K562 (cell line): Measurements from ENCODE around the gene OR5AC2. TPM values are rescaled to one million over a fixed set of nuclear protein-coding genes. Genes with fewer than 3 reads are reported as not detected.

ENCODE experiments used
- ATAC-seq: fragments of 200-7000 bp; cut with Tn5 transposase; 3 replicates; pipeline ENCODE4 v1.9.1; 2020; ENCODE audit warnings: moderate library complexity
- BruUV-seq: library from RNA; stranded (reverse); fragments of 400-500 nt; replicated peaks from 2 replicates; lab custom pipeline; 2021; lab: Mats Ljungman, UMichigan
- CTCF ChIA-PET: fragments of 300-600 bp; formaldehyde crosslinking; extraction: SDS; loops from one replicate; lab custom pipeline; 2021; ENCODE audit warnings: low intra/inter-chr PET ratio; lab: Yijun Ruan, JAX
- POLR2A ChIA-PET: fragments of 300-600, 350-650 bp; sonication (Branson Sonifier 250); formaldehyde crosslinking; extraction: SDS; loops from one replicate; lab custom pipeline; 2021; ENCODE audit warnings: antibody characterized with exemption, inconsistent platforms; lab: Yijun Ruan, JAX
- DNase-seq, 4 experiments: peaks; one replicate each; pipeline versions ENCODE4 v3.0.0 to v3.0.0-alpha.2; 2011 to 2018; ENCODE audit warnings: low spot score in 3 of 4, mixed read lengths in 3 of 4; ENCODE audit errors: extremely low read depth in 1 of 4
- FAIRE-seq: peaks from 2 replicates; lab custom pipeline; 2011; peaks lifted over from hg19 to GRCh38; lab: Jason Lieb, UNC
- H2AFZ ChIP-seq: 2 replicates; pipeline ENCODE4 v1.6.0; 2011; ENCODE audit warnings: low read depth, low read length, control low read depth, inconsistent platforms
- H3K27ac ChIP-seq: fragments of 200-600 bp; 3 replicates; pipeline ENCODE4 v1.8.0; 2011; ENCODE audit warnings: low read depth, mild to moderate bottlenecking, control low read depth, inconsistent platforms, low read length, moderate library complexity, mixed read lengths; ENCODE audit errors: extremely low read depth
- H3K27me3 ChIP-seq, 2 experiments: fragments of 300-600 bp in 1 of 2; 2 replicates in 1 of 2; 3 replicates in 1 of 2; pipeline versions ENCODE4 v1.6.0 to v1.8.0; 2011; ENCODE audit warnings: inconsistent platforms in 2 of 2, low read length in 2 of 2, mild to moderate bottlenecking in 1 of 2, mixed read lengths in 1 of 2, moderate library complexity in 1 of 2; ENCODE audit not compliant: control insufficient read depth in 2 of 2, insufficient read depth in 2 of 2
- H3K36me3 ChIP-seq: fragments of 300-600 bp; 3 replicates; pipeline ENCODE4 v1.8.0; 2011; ENCODE audit warnings: mild to moderate bottlenecking, low read length, inconsistent platforms; ENCODE audit not compliant: control insufficient read depth, insufficient read depth
- H3K4me1 ChIP-seq, 2 experiments: fragments of 200-600 bp in 1 of 2; replicated peaks in 1 of 2; 2 replicates in 1 of 2; 3 replicates in 1 of 2; pipeline versions ENCODE4 v1.5.1 to v1.8.0; 2011; ENCODE audit warnings: inconsistent platforms in 2 of 2, low read length in 2 of 2, mild to moderate bottlenecking in 1 of 2, mixed read lengths in 1 of 2, moderate library complexity in 1 of 2; ENCODE audit not compliant: control insufficient read depth in 2 of 2, insufficient read depth in 2 of 2
- H3K4me2 ChIP-seq: 2 replicates; pipeline ENCODE4 v1.6.1; 2011; ENCODE audit warnings: low read length, control low read depth, inconsistent platforms, mixed read lengths; ENCODE audit not compliant: insufficient read depth
- H3K4me3 ChIP-seq: fragments of 200-600 bp; sonication (generic), shearing (Covaris generic); 2 replicates; pipeline ENCODE4 v1.5.1; 2016; ENCODE audit warnings: control low read depth, inconsistent platforms
- H3K79me2 ChIP-seq: fragments of 200-600 bp; 3 replicates; pipeline ENCODE4 v1.8.0; 2011; ENCODE audit warnings: low read length, inconsistent platforms; ENCODE audit not compliant: control insufficient read depth, insufficient read depth
- H3K9ac ChIP-seq, 2 experiments: 2 replicates each; pipeline versions ENCODE4 v1.6.0 to v1.6.1; 2011; ENCODE audit warnings: low read depth in 2 of 2, low read length in 2 of 2, control low read depth in 1 of 2, inconsistent platforms in 1 of 2, mild to moderate bottlenecking in 1 of 2, mixed read lengths in 1 of 2; ENCODE audit not compliant: insufficient read depth in 1 of 2
- H3K9me1 ChIP-seq: one replicate; pipeline ENCODE4 v1.6.0; 2011; ENCODE audit warnings: inconsistent platforms, mild to moderate bottlenecking, low read length, moderate library complexity; ENCODE audit not compliant: control insufficient read depth, insufficient read depth
- H3K9me3 ChIP-seq: replicated peaks from 2 replicates; pipeline ENCODE4 v1.5.1; 2011; ENCODE audit warnings: low read depth, low read length, inconsistent platforms; ENCODE audit not compliant: control insufficient read depth, insufficient read depth
- H4K20me1 ChIP-seq: replicated peaks from 2 replicates; pipeline ENCODE4 v1.6.1; 2011; ENCODE audit warnings: low read length, inconsistent platforms, mixed read lengths; ENCODE audit not compliant: control insufficient read depth, insufficient read depth
- GABPB2 ChIP-seq: fragments of 250-450 bp; sonication (Bioruptor Pico); conservative IDR thresholded peaks from 2 replicates; pipeline ENCODE4 v1.5.1; 2021; ENCODE audit warnings: mild to moderate bottlenecking
- RBM15 ChIP-seq: fragments of 200-400 bp; formaldehyde crosslinking; IDR thresholded peaks from 2 replicates; pipeline ENCODE4 v1.6.1; 2018; ENCODE audit warnings: mild to moderate bottlenecking, low read length, moderate library complexity; ENCODE audit not compliant: insufficient read depth
- RBM25 ChIP-seq: fragments of 200-400 bp; formaldehyde crosslinking; IDR thresholded peaks from 2 replicates; pipeline ENCODE4 v1.6.1; 2018; ENCODE audit warnings: low read length, low read depth, moderate library complexity; ENCODE audit not compliant: severe bottlenecking
- SPI1 ChIP-seq: IDR thresholded peaks from 2 replicates; pipeline ENCODE4 v1.6.1; 2011; ENCODE audit warnings: low read depth, low read length, control low read depth, borderline replicate concordance
- WGBS: fragments of 100-300 bp; shearing (Covaris generic); methylation state at CpG from one replicate; pipeline ENCODE4 v1.1.6; 2016; ENCODE audit warnings: low coverage, mixed read lengths; ENCODE audit not compliant: insufficient coverage; ENCODE audit errors: missing lambda C conversion rate; 5-methylcytosine and 5-hydroxymethylcytosine counted together
- in situ Hi-C: fragments of 300-500 bp; cut with MboI; formaldehyde crosslinking; loops from 4 replicates; pipeline ENCODE4 v1.15.0; 2018; ENCODE audit warnings: inconsistent platforms, mixed read lengths
- intact Hi-C: fragments of 100-400 bp; cut with micrococcal nuclease; formaldehyde crosslinking; loops from 2 replicates; pipeline ENCODE4 v1.14.2; 2022
- polyA plus RNA-seq, 8 experiments: library from polyadenylated mRNA; depleted of rRNA in 4 of 8; stranded (reverse) in 5 of 8; unstranded in 3 of 8; fragments of >200 nt; fragmentation: Nextera tagmentation in 2 of 8; fragmentation: Illumina TruSeq in 1 of 8; extraction: Ambion mirVana in 2 of 8; extraction: Trizol in 1 of 8; gene quantifications; 2 replicates each; pipeline versions ENCODE4 v1.2.1 to v1.2.3, GENCODE V29; 2011 to 2014; ENCODE audit warnings: inconsistent platforms in 1 of 8, missing spikeins in 1 of 8
- total RNA-seq, 7 experiments: library from RNA; depleted of rRNA in 6 of 7; stranded (reverse); fragments of >200 nt in 6 of 7; fragmentation: Illumina TruSeq in 2 of 7; extraction: Trizol in 2 of 7; gene quantifications; 2 replicates each; pipeline versions ENCODE4 v1.2.1 to v1.2.3, GENCODE V29; 2011 to 2021; ENCODE audit warnings: low replicate concordance in 1 of 7
- TF ChIP-seq, protein P1 (sequence below), 2 experiments: fragments of 150-350 bp in 1 of 2; IDR thresholded peaks; 2 replicates each; pipeline ENCODE4 v1.6.1; 2012 to 2016; ENCODE audit warnings: low read depth in 2 of 2, low read length in 2 of 2, mild to moderate bottlenecking in 1 of 2, moderate library complexity in 1 of 2

The OR5AC2 gene
- total and polyA plus RNA-seq, 9 of the 15 experiments (the other 6 are each of a cell fraction or from before 2014, with no cell fraction given): not detected

DNA sequence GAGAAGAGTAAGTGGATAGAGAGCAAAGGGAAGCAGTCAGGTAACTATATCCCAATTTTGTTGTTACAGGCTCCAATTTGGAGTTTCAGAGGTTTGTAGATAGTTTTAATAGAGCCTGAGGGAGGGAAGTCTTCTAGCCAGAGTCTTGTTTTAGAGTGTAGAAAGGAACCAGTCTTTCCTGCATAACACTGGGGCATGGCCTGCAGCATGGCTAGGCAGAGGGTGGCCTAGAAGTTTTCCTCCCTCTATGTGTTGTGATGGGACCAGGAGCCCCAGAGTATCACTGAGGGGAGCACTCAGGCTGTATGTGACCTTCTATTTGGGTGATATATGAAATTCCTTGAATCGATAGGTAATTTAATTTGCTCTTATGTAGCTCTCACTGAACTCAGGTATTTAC, 29.3 kb upstream of the OR5AC2 start (continued):
- no peak for TF ChIP-seq RBM25
- TF ChIP-seq RBM15: no peak
- TF ChIP-seq GABPB2 (CRISPR knock-in tag): no peak

DNA sequence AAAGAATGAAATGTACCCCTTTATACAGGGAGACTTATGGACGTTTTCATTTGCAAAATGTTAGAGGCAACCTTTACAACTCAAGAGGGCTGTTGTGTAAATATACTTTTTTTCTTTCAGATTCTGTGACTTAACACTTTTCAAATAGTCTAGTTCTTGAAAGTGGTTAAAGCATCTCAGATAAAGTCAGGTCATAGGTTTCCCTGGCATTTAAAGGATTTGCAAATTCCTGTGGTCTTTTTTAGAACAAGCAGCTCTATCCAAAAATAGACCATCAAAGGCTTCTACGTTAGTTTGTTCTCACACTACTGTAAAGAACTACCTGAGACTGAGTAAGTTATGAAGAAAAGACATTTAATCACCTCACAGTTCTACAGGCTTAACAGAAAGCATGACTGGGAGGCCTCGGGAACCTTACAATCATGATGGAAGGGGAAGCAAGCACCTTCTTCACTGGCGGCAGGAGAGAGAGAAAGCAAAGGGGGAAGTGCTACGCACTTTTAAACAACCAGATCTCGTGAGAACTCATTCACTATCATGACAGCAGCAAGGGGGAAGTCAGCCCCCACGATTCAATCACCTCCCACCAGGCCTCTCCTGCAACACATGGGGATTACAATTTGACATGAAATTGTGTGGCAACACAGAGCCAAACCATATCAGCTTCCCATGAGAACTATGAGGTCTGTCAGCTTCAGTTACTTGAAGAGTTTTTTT, 28.6 kb upstream of the OR5AC2 start:
- H3K9me1 ChIP-seq: no peaks in the 10 kb centered on the region
- no peaks in the 10 kb centered on the region for H4K20me1 ChIP-seq
- H3K9me3 ChIP-seq: no peaks in the 10 kb centered on the region
- no peaks in the 10 kb centered on the region for H3K36me3 ChIP-seq
- H3K9ac ChIP-seq: no peak overlapping the region
- no peaks in the 10 kb centered on the region for H3K79me2 ChIP-seq
- H3K27me3 ChIP-seq: no peaks in the 10 kb centered on the region
- CTCF ChIA-PET: no interaction called here
- BruUV-seq: no TSS peak
- DNase-seq (no peak), ATAC-seq (no peak)
- intact Hi-C loops: no loop called here
- WGBS: 2% methylated on average over 4 of the region's 7 CpGs
- TF ChIP-seq, protein P1, sequence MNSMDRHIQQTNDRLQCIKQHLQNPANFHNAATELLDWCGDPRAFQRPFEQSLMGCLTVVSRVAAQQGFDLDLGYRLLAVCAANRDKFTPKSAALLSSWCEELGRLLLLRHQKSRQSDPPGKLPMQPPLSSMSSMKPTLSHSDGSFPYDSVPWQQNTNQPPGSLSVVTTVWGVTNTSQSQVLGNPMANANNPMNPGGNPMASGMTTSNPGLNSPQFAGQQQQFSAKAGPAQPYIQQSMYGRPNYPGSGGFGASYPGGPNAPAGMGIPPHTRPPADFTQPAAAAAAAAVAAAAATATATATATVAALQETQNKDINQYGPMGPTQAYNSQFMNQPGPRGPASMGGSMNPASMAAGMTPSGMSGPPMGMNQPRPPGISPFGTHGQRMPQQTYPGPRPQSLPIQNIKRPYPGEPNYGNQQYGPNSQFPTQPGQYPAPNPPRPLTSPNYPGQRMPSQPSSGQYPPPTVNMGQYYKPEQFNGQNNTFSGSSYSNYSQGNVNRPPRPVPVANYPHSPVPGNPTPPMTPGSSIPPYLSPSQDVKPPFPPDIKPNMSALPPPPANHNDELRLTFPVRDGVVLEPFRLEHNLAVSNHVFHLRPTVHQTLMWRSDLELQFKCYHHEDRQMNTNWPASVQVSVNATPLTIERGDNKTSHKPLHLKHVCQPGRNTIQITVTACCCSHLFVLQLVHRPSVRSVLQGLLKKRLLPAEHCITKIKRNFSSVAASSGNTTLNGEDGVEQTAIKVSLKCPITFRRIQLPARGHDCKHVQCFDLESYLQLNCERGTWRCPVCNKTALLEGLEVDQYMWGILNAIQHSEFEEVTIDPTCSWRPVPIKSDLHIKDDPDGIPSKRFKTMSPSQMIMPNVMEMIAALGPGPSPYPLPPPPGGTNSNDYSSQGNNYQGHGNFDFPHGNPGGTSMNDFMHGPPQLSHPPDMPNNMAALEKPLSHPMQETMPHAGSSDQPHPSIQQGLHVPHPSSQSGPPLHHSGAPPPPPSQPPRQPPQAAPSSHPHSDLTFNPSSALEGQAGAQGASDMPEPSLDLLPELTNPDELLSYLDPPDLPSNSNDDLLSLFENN (IDR thresholded peaks at IDR 0.05; ENCODE audit: low read depth in 2 of 2, low read length in 2 of 2): no peak
- 0 out of 2 replicates have a peak, but pooled peaks have one; percentile 8 for TF ChIP-seq SPI1
- TF ChIP-seq, all 486 proteins: peak for 1
- in situ Hi-C loops: no loop called here
- no peak overlapping the region for H3K4me3 ChIP-seq
- H3K4me2 ChIP-seq: no peak overlapping the region
- no peak overlapping the region for H2AFZ ChIP-seq
- POLR2A ChIA-PET: no interaction called here
- FAIRE-seq: no peak
- no peaks in the 10 kb centered on the region for H3K4me1 ChIP-seq
- no peak overlapping the region for H3K27ac ChIP-seq
